Activated CD8-positive, alpha-beta T cell treated with anti-CD3 and anti-CD28 coated beads for 36 hours (primary cell): ENCODE data around the gene PTX4. TPM values are rescaled to one million over a fixed set of nuclear protein-coding genes. Genes with fewer than 3 reads are reported as not detected.

Experiments
- ATAC-seq: fragments of 200-7000 bp; cut with Tn5 transposase; one replicate; pipeline ENCODE4 v1.10.0; 2021; ENCODE audit warnings: mild to moderate bottlenecking, moderate library complexity
- CTCF ChIA-PET: fragments of 350-600 bp; sonication (Branson Sonifier 250); formaldehyde crosslinking; loops from one replicate; lab custom pipeline; 2021; ENCODE audit warnings: antibody characterized with exemption; lab: Charles Lee
- POLR2A ChIA-PET: fragments of 350-600 bp; sonication (Branson Sonifier 250); formaldehyde crosslinking; loops from one replicate; lab custom pipeline; 2021; ENCODE audit warnings: antibody characterized with exemption; lab: Charles Lee
- DNase-seq: peaks from one replicate; pipeline ENCODE4 v3.0.0-alpha.2; 2020
- H3K27ac Mint-ChIP-seq: one replicate; pipeline ENCODE4 v1.8.0; 2021; ENCODE audit warnings: mild to moderate bottlenecking, mixed read lengths
- H3K27me3 Mint-ChIP-seq: one replicate; pipeline ENCODE4 v1.8.0; 2021; ENCODE audit warnings: mixed read lengths
- H3K36me3 Mint-ChIP-seq: one replicate; pipeline ENCODE4 v1.8.0; 2021; ENCODE audit warnings: low read depth, mixed read lengths
- H3K4me1 Mint-ChIP-seq: one replicate; pipeline ENCODE4 v1.8.0; 2021; ENCODE audit warnings: low read depth, mixed read lengths
- H3K4me3 Mint-ChIP-seq: one replicate; pipeline ENCODE4 v1.8.0; 2021; ENCODE audit warnings: mild to moderate bottlenecking, moderate library complexity, mixed read lengths
- H3K9me3 Mint-ChIP-seq: one replicate; pipeline ENCODE4 v1.8.0; 2021; ENCODE audit warnings: mixed read lengths
- CTCF ChIP-seq: fragments of 200-600 bp; IDR thresholded peaks from one replicate; pipeline ENCODE4 v1.8.0; 2022; ENCODE audit warnings: antibody characterized with exemption, mild to moderate bottlenecking
- intact Hi-C: fragments of 100-400 bp; cut with micrococcal nuclease; formaldehyde crosslinking; loops from one replicate; pipeline ENCODE4 v1.10.0; 2022
- total RNA-seq, 2 experiments: library from RNA; stranded (reverse); gene quantifications; one replicate each; pipeline ENCODE4 v1.2.3, GENCODE V29; 2021

The PTX4 gene
- total RNA-seq, 2 experiments from 2014 or later, result not detected

GRCh38 chr16:1466054-1466453 is 22.7 kb downstream of the PTX4 start:
- Mint-ChIP-seq H3K9me3 (no peaks in the 10 kb centered on the region), H3K4me3 (no peak overlapping the region), H3K36me3 (peaks cover 4% of the 10 kb centered on the region), H3K27me3 (no peaks in the 10 kb centered on the region), H3K4me1 (peaks cover 11% of the 10 kb centered on the region), H3K27ac (no peak overlapping the region)
- CTCF ChIA-PET, result no interaction called here
- TF ChIP-seq CTCF, result no peak
- intact Hi-C loops, result no loop called here
- ATAC-seq (no peak), DNase-seq (no peak)
- POLR2A ChIA-PET, result no interaction called here

GRCh38 chr16:1465567-1465915 is 23.2 kb downstream of the PTX4 start:
- peaks cover 7% of the 10 kb centered on the region for H3K4me1 Mint-ChIP-seq
- TF ChIP-seq CTCF, result no peak
- ChIA-PET POLR2A (no interaction called here), CTCF (no interaction called here)
- DNase-seq (no peak), ATAC-seq (no peak)
- H3K9me3 Mint-ChIP-seq, result no peaks in the 10 kb centered on the region
- peaks cover 4% of the 10 kb centered on the region for H3K36me3 Mint-ChIP-seq
- H3K27ac Mint-ChIP-seq, result no peak overlapping the region
- H3K4me3 Mint-ChIP-seq, result no peak overlapping the region
- intact Hi-C loops, result no loop called here
- no peaks in the 10 kb centered on the region for H3K27me3 Mint-ChIP-seq

- POLR2A ChIA-PET, result no interaction called here
Measured at GRCh38 chr16:1464894-1465566, 23.7 kb downstream of the PTX4 start.

GRCh38 chr16:1464196-1464893 is 24.4 kb downstream of the PTX4 start:
- ATAC-seq (no peak), DNase-seq (no peak)
- H3K36me3 Mint-ChIP-seq, result peaks cover 4% of the 10 kb centered on the region
- no peak for TF ChIP-seq CTCF
- CTCF ChIA-PET, result no interaction called here
- no peak overlapping the region for H3K4me3 Mint-ChIP-seq
- POLR2A ChIA-PET, result no interaction called here
- H3K9me3 Mint-ChIP-seq, result no peaks in the 10 kb centered on the region
- no peaks in the 10 kb centered on the region for H3K27me3 Mint-ChIP-seq
- no peak overlapping the region for H3K27ac Mint-ChIP-seq
- intact Hi-C loops, result no loop called here
- peaks cover 2% of the 10 kb centered on the region for H3K4me1 Mint-ChIP-seq

More at GRCh38 chr16:1464894-1465566, 23.7 kb downstream of the PTX4 start:
- H3K4me1 Mint-ChIP-seq, result peaks cover 3% of the 10 kb centered on the region
- intact Hi-C loops, result no loop called here
- no peaks in the 10 kb centered on the region for H3K27me3 Mint-ChIP-seq
- no peak for ATAC-seq
- no peak overlapping the region for H3K4me3 Mint-ChIP-seq
- no peak for TF ChIP-seq CTCF
- H3K9me3 Mint-ChIP-seq, result no peaks in the 10 kb centered on the region
- no peak for DNase-seq
- no peak overlapping the region for H3K27ac Mint-ChIP-seq
- CTCF ChIA-PET, result no interaction called here
- H3K36me3 Mint-ChIP-seq, result peaks cover 4% of the 10 kb centered on the region

- Mint-ChIP-seq H3K4me1 (peaks cover 6% of the 10 kb centered on the region), H3K4me3 (no peak overlapping the region), H3K36me3 (peaks cover 2% of the 10 kb centered on the region), H3K27ac (no peak overlapping the region), H3K27me3 (no peaks in the 10 kb centered on the region), H3K9me3 (no peaks in the 10 kb centered on the region)
- ATAC-seq, result no peak
- DNase-seq, result no peak
- ChIA-PET CTCF (no interaction called here), POLR2A (interaction anchor here (0.9 kb wide), 1 partner anchor 42 kb away, joined by 4 read pairs; no protein-coding TSS in a partner anchor)
- intact Hi-C loops, result no loop called here
- no peak for TF ChIP-seq CTCF
Measured at GRCh38 chr16:1461146-1461545, 27.6 kb downstream of the PTX4 start.
